H9 (cell line): ENCODE measurements around the gene MYD88. TPM values are rescaled to one million over a fixed set of nuclear protein-coding genes. Genes with fewer than 3 reads are reported as not detected.

Experiments
- DNase-seq: peaks from one replicate; pipeline ENCODE4 v3.0.0-alpha.2; 2017
- H2AFZ ChIP-seq: one replicate; pipeline ENCODE4 v1.6.1; 2013; ENCODE audit warnings: mild to moderate bottlenecking, low read length, control low read depth, moderate library complexity
- H2AK5ac ChIP-seq: 2 replicates; pipeline ENCODE4 v1.6.1; 2013; ENCODE audit warnings: low read length, control low read depth, mixed read lengths; ENCODE audit not compliant: insufficient read length
- H2BK120ac ChIP-seq: one replicate; pipeline ENCODE4 v1.6.1; 2013; ENCODE audit warnings: low read depth, mild to moderate bottlenecking, low read length, control low read depth, inconsistent platforms; ENCODE audit not compliant: poor library complexity, severe bottlenecking
- H2BK12ac ChIP-seq: 2 replicates; pipeline ENCODE4 v1.6.1; 2013; ENCODE audit warnings: low read length, control low read depth, mixed read lengths, low read depth; ENCODE audit not compliant: insufficient read length
- H2BK15ac ChIP-seq: 2 replicates; pipeline ENCODE4 v1.6.1; 2013; ENCODE audit warnings: low read depth, low read length, control low read depth
- H2BK20ac ChIP-seq: one replicate; pipeline ENCODE4 v1.6.1; 2013; ENCODE audit warnings: low read depth, mild to moderate bottlenecking, low read length, control low read depth, inconsistent platforms; ENCODE audit not compliant: poor library complexity, severe bottlenecking
- H2BK5ac ChIP-seq: 2 replicates; pipeline ENCODE4 v1.6.1; 2013; ENCODE audit warnings: low read length, control low read depth, mixed read lengths; ENCODE audit not compliant: insufficient read length
- H3K14ac ChIP-seq: 2 replicates; pipeline ENCODE4 v1.6.1; 2013; ENCODE audit warnings: low read length, control low read depth; ENCODE audit not compliant: insufficient read depth
- H3K18ac ChIP-seq: 2 replicates; pipeline ENCODE4 v1.6.1; 2013; ENCODE audit warnings: low read depth, mild to moderate bottlenecking, mixed read lengths, low read length, control low read depth; ENCODE audit not compliant: insufficient read length
- H3K23ac ChIP-seq: 2 replicates; pipeline ENCODE4 v1.6.1; 2013; ENCODE audit warnings: low read length, control low read depth, mixed read lengths, low read depth; ENCODE audit not compliant: insufficient read length
- H3K23me2 ChIP-seq: 2 replicates; pipeline ENCODE4 v1.6.1; 2013; ENCODE audit warnings: low read depth, mild to moderate bottlenecking, mixed read lengths, low read length, control low read depth; ENCODE audit not compliant: insufficient read length, poor library complexity, severe bottlenecking
- H3K27ac ChIP-seq: 2 replicates; pipeline ENCODE4 v1.5.1; 2013; ENCODE audit warnings: low read length, control low read depth, mixed read lengths, low read depth; ENCODE audit not compliant: insufficient read length
- H3K27me3 ChIP-seq: 2 replicates; pipeline ENCODE4 v1.6.1; 2013; ENCODE audit warnings: low read length, control low read depth, inconsistent platforms; ENCODE audit not compliant: insufficient read depth
- H3K4ac ChIP-seq: 2 replicates; pipeline ENCODE4 v1.6.1; 2013; ENCODE audit warnings: low read depth, mild to moderate bottlenecking, control low read depth, inconsistent platforms, low read length, moderate library complexity
- H3K4me1 ChIP-seq: 2 replicates; pipeline ENCODE4 v1.6.1; 2013; ENCODE audit warnings: low read length, control low read depth, inconsistent platforms; ENCODE audit not compliant: insufficient read depth
- H3K4me2 ChIP-seq: 2 replicates; pipeline ENCODE4 v1.6.1; 2013; ENCODE audit warnings: low read length, control low read depth, mixed read lengths; ENCODE audit not compliant: insufficient read length, insufficient read depth
- H3K56ac ChIP-seq: 2 replicates; pipeline ENCODE4 v1.6.1; 2013; ENCODE audit warnings: low read depth, mild to moderate bottlenecking, mixed read lengths, low read length, control low read depth; ENCODE audit not compliant: insufficient read length
- H3K79me1 ChIP-seq: 2 replicates; pipeline ENCODE4 v1.6.1; 2013; ENCODE audit warnings: low read depth, mild to moderate bottlenecking, moderate library complexity, low read length, control low read depth, inconsistent platforms; ENCODE audit not compliant: insufficient read depth, poor library complexity, severe bottlenecking
- H3K79me2 ChIP-seq: 2 replicates; pipeline ENCODE4 v1.6.1; 2013; ENCODE audit warnings: low read length, control low read depth, inconsistent platforms; ENCODE audit not compliant: insufficient read depth
- H3K9ac ChIP-seq: 2 replicates; pipeline ENCODE4 v1.6.1; 2013; ENCODE audit warnings: low read length, control low read depth, mixed read lengths; ENCODE audit not compliant: insufficient read length; ENCODE audit errors: extremely low read depth
- H3K9me3 ChIP-seq: one replicate; pipeline ENCODE4 v1.6.1; 2013; ENCODE audit warnings: low read depth, low read length, inconsistent platforms; ENCODE audit not compliant: control insufficient read depth
- H3T11ph ChIP-seq: one replicate; pipeline ENCODE4 v1.6.1; 2013; ENCODE audit warnings: mild to moderate bottlenecking, low read length, control low read depth, inconsistent platforms
- H4K20me1 ChIP-seq: one replicate; pipeline ENCODE4 v1.6.1; 2013; ENCODE audit not compliant: control insufficient read depth, insufficient read length, insufficient read depth
- H4K5ac ChIP-seq: 2 replicates; pipeline ENCODE4 v1.6.1; 2013; ENCODE audit warnings: low read depth, mild to moderate bottlenecking, mixed read lengths, low read length, control low read depth; ENCODE audit not compliant: insufficient read length
- H4K8ac ChIP-seq: replicated peaks from 2 replicates; pipeline ENCODE4 v1.6.1; 2013; ENCODE audit warnings: low read length, control low read depth, mixed read lengths, low read depth; ENCODE audit not compliant: insufficient read length
- H4K91ac ChIP-seq: 2 replicates; pipeline ENCODE4 v1.6.1; 2013; ENCODE audit warnings: low read depth, mild to moderate bottlenecking, moderate library complexity, mixed read lengths, low read length, control low read depth; ENCODE audit not compliant: insufficient read length
- H3K27ac Mint-ChIP-seq, 3 experiments: 2 replicates in 2 of 3; 3 replicates in 1 of 3; pipeline ENCODE4 v1.8.0; 2020 to 2021; ENCODE audit warnings: mixed read lengths in 3 of 3, mild to moderate bottlenecking in 1 of 3, moderate library complexity in 1 of 3
- H3K27me3 Mint-ChIP-seq: 2 replicates; pipeline ENCODE4 v1.8.0; 2021; ENCODE audit warnings: low read depth, mild to moderate bottlenecking, moderate library complexity, mixed read lengths
- H3K36me3 Mint-ChIP-seq, 3 experiments: 2 replicates in 2 of 3; 3 replicates in 1 of 3; pipeline ENCODE4 v1.8.0; 2020 to 2021; ENCODE audit warnings: low read depth in 3 of 3, mixed read lengths in 3 of 3; ENCODE audit not compliant: insufficient read depth in 1 of 3
- H3K4me1 Mint-ChIP-seq, 2 experiments: 2 replicates each; pipeline ENCODE4 v1.8.0; 2020; ENCODE audit warnings: mixed read lengths in 2 of 2
- H3K4me3 Mint-ChIP-seq, 2 experiments: 2 replicates in 1 of 2; 3 replicates in 1 of 2; pipeline ENCODE4 v1.8.0; 2020 to 2021; ENCODE audit warnings: mild to moderate bottlenecking in 2 of 2, mixed read lengths in 2 of 2, moderate library complexity in 1 of 2
- H3K9me3 Mint-ChIP-seq, 2 experiments: 2 replicates in 1 of 2; 3 replicates in 1 of 2; pipeline ENCODE4 v1.8.0; 2020; ENCODE audit warnings: mild to moderate bottlenecking in 2 of 2, mixed read lengths in 2 of 2, moderate library complexity in 1 of 2
- WGBS: extraction: QIAGEN DNeasy Blood & Tissue Kit; methylation state at CpG from one replicate; pipeline ENCODE4 v1.1.7; 2013; ENCODE audit warnings: missing lambda C conversion rate, low lambda C conversion rate, mixed read lengths; ENCODE audit not compliant: insufficient read length; ENCODE audit errors: extremely low coverage; 5-methylcytosine and 5-hydroxymethylcytosine counted together
- total RNA-seq: library from RNA; stranded (reverse); gene quantifications from 2 replicates; pipeline ENCODE4 v1.2.1, GENCODE V29; 2021
- TF ChIP-seq, protein P1 (sequence below): fragments of 200-600 bp; sonication (generic); conservative IDR thresholded peaks from 3 replicates; pipeline ENCODE4 v1.8.0; 2021; ENCODE audit warnings: antibody characterized with exemption, mild to moderate bottlenecking

MYD88 gene
- total RNA-seq, 1 experiment from 2014 or later, result 33.4 TPM

DNA sequence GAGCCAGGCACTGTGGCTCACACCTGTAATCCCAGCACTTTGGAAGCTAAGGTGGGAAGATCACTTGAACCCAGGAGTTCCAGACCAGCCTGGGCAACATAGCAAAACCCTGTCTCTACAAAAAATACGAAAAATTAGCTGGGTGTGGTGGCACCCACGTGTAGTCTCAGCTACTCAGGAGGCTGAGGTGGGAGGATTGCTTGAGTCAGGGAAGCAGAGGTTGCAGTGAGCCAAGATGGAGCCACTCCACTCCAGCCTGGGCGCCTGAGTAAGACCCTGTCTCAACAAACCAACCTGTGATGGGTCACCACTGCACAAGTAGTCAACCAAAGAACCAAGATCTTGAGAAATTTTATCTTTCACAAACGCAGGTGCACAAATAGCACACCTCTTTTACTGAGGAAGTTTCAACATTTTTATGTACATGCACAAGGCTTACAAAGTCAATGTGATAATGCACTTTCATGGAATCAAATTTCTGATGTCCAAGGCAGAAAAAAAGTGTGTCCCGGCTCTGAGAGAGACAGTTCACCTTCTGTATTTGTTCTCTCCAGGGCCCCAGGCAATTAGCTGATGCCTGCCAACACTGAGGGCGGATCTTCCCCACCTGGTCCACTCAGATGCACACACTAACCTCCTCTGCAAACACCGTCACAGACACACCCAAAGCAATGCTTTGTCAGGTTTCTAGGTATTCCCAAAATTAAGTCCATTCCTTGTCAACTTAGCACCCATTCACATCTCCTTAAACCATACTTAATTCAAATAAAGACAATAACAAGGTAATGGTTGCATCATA, 13.9 kb upstream of the MYD88 start:
- H3K4me2 ChIP-seq, result no peak overlapping the region
- no CpG with 5 or more reads among the region's 7 CpGs for WGBS
- H3K23me2 ChIP-seq, result no peaks in the 10 kb centered on the region

More for the DNA sequence above, 13.9 kb upstream of the MYD88 start:
- Histone ChIP-seq H3K9ac (no peak overlapping the region), H3K23ac (no peak overlapping the region), H3K4me1 (no peaks in the 10 kb centered on the region), H3K14ac (no peak overlapping the region), H3K27ac (no peak overlapping the region), H3K18ac (no peak overlapping the region), H3K56ac (no peak overlapping the region), H2AK5ac (no peak overlapping the region), H2BK12ac (no peak overlapping the region), H3K27me3 (no peaks in the 10 kb centered on the region), H2AFZ (no peak overlapping the region), H4K8ac (no peak overlapping the region), H3K79me1 (no peaks in the 10 kb centered on the region), H4K20me1 (no peaks in the 10 kb centered on the region), H3K79me2 (no peaks in the 10 kb centered on the region), H2BK5ac (no peak overlapping the region), H2BK120ac (no peak overlapping the region), H3K9me3 (no peaks in the 10 kb centered on the region), H4K91ac (no peak overlapping the region), H3K4ac (no peak overlapping the region), H2BK20ac (no peak overlapping the region), H3T11ph (no peak overlapping the region), H4K5ac (no peak overlapping the region), H2BK15ac (no peak overlapping the region)
- Mint-ChIP-seq H3K27me3 (no peaks in the 10 kb centered on the region; the same call in 1 of the 2 replicates), H3K4me3 (no peak overlapping the region), H3K27ac (no peak overlapping the region), H3K4me1 (no peaks in the 10 kb centered on the region), H3K9me3 (no peaks in the 10 kb centered on the region), H3K36me3 (peaks cover 52 to 85% (median 75%) of the 10 kb centered on the region in 3 experiments)
- TF ChIP-seq, protein P1, sequence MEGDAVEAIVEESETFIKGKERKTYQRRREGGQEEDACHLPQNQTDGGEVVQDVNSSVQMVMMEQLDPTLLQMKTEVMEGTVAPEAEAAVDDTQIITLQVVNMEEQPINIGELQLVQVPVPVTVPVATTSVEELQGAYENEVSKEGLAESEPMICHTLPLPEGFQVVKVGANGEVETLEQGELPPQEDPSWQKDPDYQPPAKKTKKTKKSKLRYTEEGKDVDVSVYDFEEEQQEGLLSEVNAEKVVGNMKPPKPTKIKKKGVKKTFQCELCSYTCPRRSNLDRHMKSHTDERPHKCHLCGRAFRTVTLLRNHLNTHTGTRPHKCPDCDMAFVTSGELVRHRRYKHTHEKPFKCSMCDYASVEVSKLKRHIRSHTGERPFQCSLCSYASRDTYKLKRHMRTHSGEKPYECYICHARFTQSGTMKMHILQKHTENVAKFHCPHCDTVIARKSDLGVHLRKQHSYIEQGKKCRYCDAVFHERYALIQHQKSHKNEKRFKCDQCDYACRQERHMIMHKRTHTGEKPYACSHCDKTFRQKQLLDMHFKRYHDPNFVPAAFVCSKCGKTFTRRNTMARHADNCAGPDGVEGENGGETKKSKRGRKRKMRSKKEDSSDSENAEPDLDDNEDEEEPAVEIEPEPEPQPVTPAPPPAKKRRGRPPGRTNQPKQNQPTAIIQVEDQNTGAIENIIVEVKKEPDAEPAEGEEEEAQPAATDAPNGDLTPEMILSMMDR, result no peak
- no peak for DNase-seq
